GM21381 (cell line): ENCODE data around the gene CYLD.

Experiments
- ATAC-seq: cut with Tn5 transposase; IDR thresholded peaks from one replicate; pipeline ENCODE4 v1.9.1; 2021; ENCODE audit warnings: mild to moderate bottlenecking, moderate library complexity; ENCODE audit not compliant: unreplicated experiment

The CYLD gene

GRCh38 chr16:50841081-50841886 lies 99.4 kb downstream of the CYLD start:
- ATAC-seq = no peak

GRCh38 chr16:50842013-50842505 lies 100.2 kb downstream of the CYLD start:
- no peak for ATAC-seq

GRCh38 chr16:50842589-50842988 lies 100.7 kb downstream of the CYLD start:
- no peak for ATAC-seq

GRCh38 chr16:50844840-50845239 lies 103.0 kb downstream of the CYLD start:
- no peak for ATAC-seq

GRCh38 chr16:50845296-50845695 lies 103.4 kb downstream of the CYLD start:
- ATAC-seq = no peak

- no peak for ATAC-seq
Observed at GRCh38 chr16:50846511-50846910, 104.6 kb downstream of the CYLD start.

GRCh38 chr16:50847166-50847565 lies 105.3 kb downstream of the CYLD start:
- no peak for ATAC-seq

- no peak for ATAC-seq
Observed at GRCh38 chr16:50848755-50849514, 107.0 kb downstream of the CYLD start.
